CD14-positive monocyte (primary cell): ENCODE results near the gene STAT5A. TPM values are rescaled to one million over a fixed set of nuclear protein-coding genes. Genes with fewer than 3 reads are reported as not detected.

Experiments used
- DNase-seq, 3 donors: peaks; one replicate each; pipeline ENCODE4 v3.0.0-alpha.2; 2011 to 2022
- H2AFZ ChIP-seq: 2 replicates; pipeline ENCODE4 v1.6.0; 2012; ENCODE audit warnings: mild to moderate bottlenecking, low read depth, low read length, inconsistent platforms; ENCODE audit not compliant: insufficient read depth, poor library complexity, severe bottlenecking
- H3K27ac ChIP-seq, 2 donors: 1 replicate in 1 of 2; 2 replicates in 1 of 2; pipeline ENCODE4 v1.5.1; 2012 to 2013; ENCODE audit warnings: low read length in 2 of 2, control low read depth in 1 of 2, inconsistent platforms in 1 of 2, low read depth in 1 of 2, mild to moderate bottlenecking in 1 of 2
- H3K27me3 ChIP-seq, 2 donors: one replicate each; pipeline versions ENCODE4 v1.6.0 to v1.6.1; 2011 to 2013; ENCODE audit warnings: low read length in 2 of 2; ENCODE audit not compliant: control insufficient read depth in 2 of 2, insufficient read depth in 2 of 2
- H3K36me3 ChIP-seq, 2 donors: replicated peaks in 1 of 2; 1 replicate in 1 of 2; 2 replicates in 1 of 2; pipeline versions ENCODE4 v1.5.1 to v1.6.1; 2012 to 2013; ENCODE audit warnings: low read length in 2 of 2, control low read depth in 1 of 2, inconsistent platforms in 1 of 2, mild to moderate bottlenecking in 1 of 2; ENCODE audit not compliant: insufficient read depth in 2 of 2, control insufficient read depth in 1 of 2
- H3K4me1 ChIP-seq, 2 donors: 1 replicate in 1 of 2; 2 replicates in 1 of 2; pipeline versions ENCODE4 v1.5.1 to v1.6.1; 2012 to 2013; ENCODE audit warnings: low read length in 2 of 2, control low read depth in 1 of 2, inconsistent platforms in 1 of 2, mild to moderate bottlenecking in 1 of 2, moderate library complexity in 1 of 2; ENCODE audit not compliant: insufficient read depth in 2 of 2, control insufficient read depth in 1 of 2
- H3K4me2 ChIP-seq: replicated peaks from 2 replicates; pipeline ENCODE3; 2012; ENCODE audit warnings: low read length, moderate library complexity, mild to moderate bottlenecking; ENCODE audit not compliant: poor library complexity, severe bottlenecking; ENCODE audit errors: extremely low read depth
- H3K4me3 ChIP-seq, 3 experiments: fragments of 200-600 bp in 1 of 3; sonication (generic) in 1 of 3; replicated peaks in 1 of 3; 1 replicate in 2 of 3; 2 replicates in 1 of 3; pipeline ENCODE4 v1.5.1; 2011 to 2013; ENCODE audit warnings: low read length in 3 of 3, mild to moderate bottlenecking in 3 of 3, control low read depth in 2 of 3, low read depth in 2 of 3, inconsistent platforms in 1 of 3, moderate library complexity in 1 of 3
- H3K79me2 ChIP-seq: 2 replicates; pipeline ENCODE4 v1.6.0; 2012; ENCODE audit warnings: mild to moderate bottlenecking, control low read depth, inconsistent platforms, low read length, moderate library complexity; ENCODE audit not compliant: insufficient read depth
- H3K9ac ChIP-seq: 2 replicates; pipeline ENCODE4 v1.6.0; 2017; ENCODE audit warnings: low read length, mild to moderate bottlenecking; ENCODE audit not compliant: insufficient read depth, poor library complexity, severe bottlenecking
- H3K9me3 ChIP-seq, 2 donors: replicated peaks in 1 of 2; 1 replicate in 1 of 2; 2 replicates in 1 of 2; pipeline versions ENCODE4 v1.5.1 to v1.6.1; 2012 to 2013; ENCODE audit warnings: low read length in 2 of 2, control low read depth in 1 of 2; ENCODE audit not compliant: control insufficient read depth in 1 of 2, insufficient read depth in 1 of 2
- H4K20me1 ChIP-seq: 2 replicates; pipeline ENCODE4 v1.6.0; 2012; ENCODE audit warnings: mild to moderate bottlenecking, low read length, control low read depth, moderate library complexity; ENCODE audit not compliant: insufficient read depth
- H3K27ac Mint-ChIP-seq, 7 donors: one replicate each; pipeline ENCODE4 v1.8.0; 2020; ENCODE audit warnings: mild to moderate bottlenecking in 7 of 7, mixed read lengths in 7 of 7, moderate library complexity in 6 of 7, inconsistent platforms in 2 of 7
- H3K27me3 Mint-ChIP-seq, 3 donors: one replicate each; pipeline ENCODE4 v1.8.0; 2021 to 2022; ENCODE audit warnings: low read depth in 3 of 3, mild to moderate bottlenecking in 3 of 3, mixed read lengths in 3 of 3, moderate library complexity in 3 of 3, inconsistent platforms in 1 of 3
- H3K36me3 Mint-ChIP-seq, 2 donors: one replicate each; pipeline ENCODE4 v1.8.0; 2020; ENCODE audit warnings: mixed read lengths in 2 of 2, inconsistent platforms in 1 of 2, mild to moderate bottlenecking in 1 of 2
- H3K4me1 Mint-ChIP-seq: one replicate; pipeline ENCODE4 v1.8.0; 2020; ENCODE audit warnings: mild to moderate bottlenecking, mixed read lengths
- H3K4me3 Mint-ChIP-seq, 2 donors: one replicate each; pipeline ENCODE4 v1.8.0; 2020; ENCODE audit warnings: mild to moderate bottlenecking in 2 of 2, mixed read lengths in 2 of 2, moderate library complexity in 1 of 2
- H3K9me3 Mint-ChIP-seq, 7 donors: one replicate each; pipeline ENCODE4 v1.8.0; 2020 to 2022; ENCODE audit warnings: mixed read lengths in 7 of 7, mild to moderate bottlenecking in 6 of 7, moderate library complexity in 6 of 7, inconsistent platforms in 2 of 7
- WGBS: methylation state at CpG from one replicate; pipeline ENCODE4 v1.1.5; 2013; ENCODE audit warnings: missing lambda C conversion rate; ENCODE audit not compliant: insufficient coverage; 5-methylcytosine and 5-hydroxymethylcytosine counted together
- intact Hi-C, 2 donors: fragments of 100-400 bp; cut with micrococcal nuclease; formaldehyde crosslinking; loops; one replicate each; pipeline versions ENCODE4 v1.15.0 to v1.15.1; 2023
- polyA plus RNA-seq, 3 donors: library from polyadenylated mRNA; depleted of rRNA in 1 of 3; unstranded in 2 of 3; stranded (reverse) in 1 of 3; fragments of 300-500 nt in 2 of 3; fragments of >200 nt in 1 of 3; fragmentation: Illumina TruSeq in 2 of 3; gene quantifications; 1 replicate in 2 of 3; 2 replicates in 1 of 3; pipeline ENCODE4 v1.2.3, GENCODE V29; 2012 to 2021
- TF ChIP-seq, protein P1 (sequence below): fragments of 200-600 bp; IDR thresholded peaks from one replicate; pipeline ENCODE4 v1.8.0; 2022; ENCODE audit warnings: antibody characterized with exemption, mild to moderate bottlenecking

Gene STAT5A
- polyA plus RNA-seq, 3 donors: 30.5 to 91.1 (median 49.8) TPM

DNA sequence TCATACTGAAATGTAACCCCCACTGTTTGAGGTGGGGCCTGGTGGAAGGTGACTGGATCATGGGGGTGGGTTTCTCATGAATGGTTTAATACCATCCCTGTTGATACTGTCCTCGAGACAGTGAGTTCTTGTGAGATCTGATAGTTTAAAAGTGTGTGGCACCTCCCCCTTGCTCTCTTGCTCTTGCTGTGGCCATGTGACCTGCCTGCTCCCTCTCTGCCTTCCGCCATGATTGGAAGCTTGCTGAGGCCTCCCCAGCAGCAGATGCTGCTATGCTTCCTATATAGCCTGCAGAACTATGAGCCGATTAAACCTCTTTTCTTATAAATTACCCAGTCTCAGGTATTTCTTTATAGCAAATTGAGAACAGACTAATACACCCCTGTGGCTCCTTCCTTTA lies 59.3 kb downstream of the STAT5A start:
- DNase-seq: no peak
- Mint-ChIP-seq H3K4me1 (peaks cover 42% of the 10 kb centered on the region), H3K27me3 (no peaks in the 10 kb centered on the region), H3K9me3 (no peaks in the 10 kb centered on the region), H3K27ac (peak overlapping the region in 4 of 7 donors; percentile 32 to 74 (median 60)), H3K4me3 (no peak overlapping the region), H3K36me3 (peaks cover 47 to 55% of the 10 kb centered on the region in 2 donors)
- WGBS: 100% methylated on average over 1 of the region's 3 CpGs
- no peak overlapping the region for H3K4me2 ChIP-seq
- H3K4me1 ChIP-seq: peaks cover 16 to 17% of the 10 kb centered on the region in 2 donors
- peaks cover 77% of the 10 kb centered on the region for H4K20me1 ChIP-seq
- no peak overlapping the region for H3K9ac ChIP-seq
- no peak overlapping the region for H3K4me3 ChIP-seq
- no peaks in the 10 kb centered on the region for H3K9me3 ChIP-seq
- TF ChIP-seq, protein P1, sequence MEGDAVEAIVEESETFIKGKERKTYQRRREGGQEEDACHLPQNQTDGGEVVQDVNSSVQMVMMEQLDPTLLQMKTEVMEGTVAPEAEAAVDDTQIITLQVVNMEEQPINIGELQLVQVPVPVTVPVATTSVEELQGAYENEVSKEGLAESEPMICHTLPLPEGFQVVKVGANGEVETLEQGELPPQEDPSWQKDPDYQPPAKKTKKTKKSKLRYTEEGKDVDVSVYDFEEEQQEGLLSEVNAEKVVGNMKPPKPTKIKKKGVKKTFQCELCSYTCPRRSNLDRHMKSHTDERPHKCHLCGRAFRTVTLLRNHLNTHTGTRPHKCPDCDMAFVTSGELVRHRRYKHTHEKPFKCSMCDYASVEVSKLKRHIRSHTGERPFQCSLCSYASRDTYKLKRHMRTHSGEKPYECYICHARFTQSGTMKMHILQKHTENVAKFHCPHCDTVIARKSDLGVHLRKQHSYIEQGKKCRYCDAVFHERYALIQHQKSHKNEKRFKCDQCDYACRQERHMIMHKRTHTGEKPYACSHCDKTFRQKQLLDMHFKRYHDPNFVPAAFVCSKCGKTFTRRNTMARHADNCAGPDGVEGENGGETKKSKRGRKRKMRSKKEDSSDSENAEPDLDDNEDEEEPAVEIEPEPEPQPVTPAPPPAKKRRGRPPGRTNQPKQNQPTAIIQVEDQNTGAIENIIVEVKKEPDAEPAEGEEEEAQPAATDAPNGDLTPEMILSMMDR: no peak
- peaks cover 30 to 53% of the 10 kb centered on the region in 2 donors for H3K36me3 ChIP-seq
- intact Hi-C loops: no loop called here
- peak overlapping the region in 1 of 2 donors; percentile 34 for H3K27ac ChIP-seq
- peaks cover 57% of the 10 kb centered on the region for H3K79me2 ChIP-seq
- no peak overlapping the region for H2AFZ ChIP-seq
- no peaks in the 10 kb centered on the region for H3K27me3 ChIP-seq

DNA sequence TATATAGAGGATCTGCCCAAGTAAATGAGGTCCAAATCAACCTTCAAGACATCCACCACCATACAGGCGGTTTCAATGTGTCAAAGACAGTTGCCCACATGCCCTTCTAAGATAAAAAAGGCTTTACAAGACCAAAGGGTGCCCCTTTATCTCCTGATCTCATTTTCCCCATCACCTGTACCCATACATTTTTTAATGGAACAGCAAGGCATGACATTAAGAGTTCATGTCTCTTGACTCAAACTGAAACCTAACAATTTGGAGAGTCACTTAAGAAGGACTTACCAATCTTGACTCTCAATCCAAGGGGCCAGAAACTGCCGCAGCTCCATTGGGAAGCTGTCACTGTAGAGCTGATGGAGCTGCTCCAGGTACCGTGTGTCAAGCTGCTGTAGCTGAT lies 59.8 kb downstream of the STAT5A start:
- H4K20me1 ChIP-seq: peaks cover 81% of the 10 kb centered on the region
- H3K36me3 ChIP-seq: peaks cover 25 to 48% of the 10 kb centered on the region in 2 donors
- H3K4me3 ChIP-seq: no peak overlapping the region
- peaks cover 43 to 50% of the 10 kb centered on the region in 2 donors for H3K36me3 Mint-ChIP-seq
- H3K79me2 ChIP-seq: peaks cover 60% of the 10 kb centered on the region
- WGBS: 100% methylated on average over 3 of the region's 3 CpGs
- H3K27ac ChIP-seq: peak overlapping the region in 1 of 2 donors; percentile 34
- peaks cover 39% of the 10 kb centered on the region for H3K4me1 Mint-ChIP-seq
- H3K9ac ChIP-seq: no peak overlapping the region
- no peaks in the 10 kb centered on the region for H3K27me3 ChIP-seq
- TF ChIP-seq, protein P1: no peak
- no peak overlapping the region for H2AFZ ChIP-seq
- H3K4me1 ChIP-seq: peaks cover 16 to 17% of the 10 kb centered on the region in 2 donors
- no peak overlapping the region for H3K4me3 Mint-ChIP-seq
- DNase-seq: no peak
- no peak overlapping the region for H3K4me2 ChIP-seq
- intact Hi-C loops: no loop called here
- H3K27me3 Mint-ChIP-seq: no peaks in the 10 kb centered on the region
- H3K9me3 ChIP-seq: no peaks in the 10 kb centered on the region
- H3K9me3 Mint-ChIP-seq: no peaks in the 10 kb centered on the region
- H3K27ac Mint-ChIP-seq: peak overlapping the region in 1 of 7 donors; percentile 11
